Measurements from ENCODE around the gene WDR27. TPM values are rescaled to one million over a fixed set of nuclear protein-coding genes. Genes with fewer than 3 reads are reported as not detected.

WDR27 gene
- polyA plus RNA-seq, 1 donor from 2014 or later: 35.8 TPM

GRCh38 chr6:169561665-169562064, 140.2 kb downstream of the WDR27 start:
- Histone ChIP-seq H3K4me2 (ENCODE audit: low read length) (no peak overlapping the region), H3K36me3 (ENCODE audit: insufficient read depth, low read length) (no peaks in the 10 kb centered on the region), H3F3A (ENCODE audit: insufficient read depth, low read length, poor library complexity, severe bottlenecking) (no peaks in the 10 kb centered on the region), H3K79me2 (replicated peaks; ENCODE audit: insufficient read depth, low read length) (no peaks in the 10 kb centered on the region), H3K9ac (ENCODE audit: low read length) (no peak overlapping the region), H2AFZ (ENCODE audit: low read depth, low read length) (no peak overlapping the region), H3K9me3 (ENCODE audit: low read length) (no peaks in the 10 kb centered on the region), H3K9me2 (ENCODE audit: insufficient read depth, low read length) (no peaks in the 10 kb centered on the region), H4K20me1 (ENCODE audit: insufficient read depth) (no peaks in the 10 kb centered on the region), H3K27me3 (ENCODE audit: insufficient read depth, low read depth, low read length) (no peaks in the 10 kb centered on the region), H3K4me3 (ENCODE audit: low read length) (no peak overlapping the region), H3K27ac (ENCODE audit: low read length) (no peak overlapping the region)
- TF ChIP-seq RAD21 (conservative IDR thresholded peaks at IDR 0.05) (no peak), TAF1 (IDR thresholded peaks at IDR 0.05; ENCODE audit: low read depth) (no peak), MXI1 (conservative IDR thresholded peaks at IDR 0.05; ENCODE audit: poor library complexity, severe bottlenecking) (no peak), REST (IDR thresholded peaks at IDR 0.05; ENCODE audit: borderline replicate concordance) (no peak), SMC3 (conservative IDR thresholded peaks at IDR 0.05; ENCODE audit: poor library complexity) (no peak), EP300 (conservative IDR thresholded peaks at IDR 0.05; ENCODE audit: poor library complexity, severe bottlenecking) (no peak), CTCF (IDR thresholded peaks at IDR 0.05; ENCODE audit: poor library complexity, severe bottlenecking) (no peak), EZH2 (IDR thresholded peaks at IDR 0.05; ENCODE audit: borderline replicate concordance, insufficient read depth, low read length, poor library complexity, severe bottlenecking) (no peak), POLR2AphosphoS5 (IDR thresholded peaks at IDR 0.05) (no peak)

- no peaks in the 10 kb centered on the region for H4K20me1 ChIP-seq (ENCODE audit: insufficient read depth)
- no peaks in the 10 kb centered on the region for H3K9me2 ChIP-seq (ENCODE audit: insufficient read depth, low read length)
- H3K4me2 ChIP-seq (ENCODE audit: low read length): no peak overlapping the region
- no peaks in the 10 kb centered on the region for H3F3A ChIP-seq (ENCODE audit: insufficient read depth, low read length, poor library complexity, severe bottlenecking)
- no peak overlapping the region for H3K9ac ChIP-seq (ENCODE audit: low read length)
- H3K79me2 ChIP-seq (replicated peaks; ENCODE audit: insufficient read depth, low read length): no peaks in the 10 kb centered on the region
- H3K4me3 ChIP-seq (ENCODE audit: low read length): no peak overlapping the region
- no peak for TF ChIP-seq EP300 (conservative IDR thresholded peaks at IDR 0.05; ENCODE audit: poor library complexity, severe bottlenecking)
- no peak for TF ChIP-seq SMC3 (conservative IDR thresholded peaks at IDR 0.05; ENCODE audit: poor library complexity)
- TF ChIP-seq MXI1 (conservative IDR thresholded peaks at IDR 0.05; ENCODE audit: poor library complexity, severe bottlenecking): no peak
- TF ChIP-seq REST (IDR thresholded peaks at IDR 0.05; ENCODE audit: borderline replicate concordance): no peak
- TF ChIP-seq CTCF (IDR thresholded peaks at IDR 0.05; ENCODE audit: poor library complexity, severe bottlenecking): no peak
- TF ChIP-seq POLR2AphosphoS5 (IDR thresholded peaks at IDR 0.05): no peak
- TF ChIP-seq EZH2 (IDR thresholded peaks at IDR 0.05; ENCODE audit: borderline replicate concordance, insufficient read depth, low read length, poor library complexity, severe bottlenecking): no peak
- TF ChIP-seq RAD21 (conservative IDR thresholded peaks at IDR 0.05): no peak
- no peak for TF ChIP-seq TAF1 (IDR thresholded peaks at IDR 0.05; ENCODE audit: low read depth)
- no peaks in the 10 kb centered on the region for H3K36me3 ChIP-seq (ENCODE audit: insufficient read depth, low read length)
- no peak overlapping the region for H3K27ac ChIP-seq (ENCODE audit: low read length)
- no peak overlapping the region for H2AFZ ChIP-seq (ENCODE audit: low read depth, low read length)
- no peaks in the 10 kb centered on the region for H3K9me3 ChIP-seq (ENCODE audit: low read length)
- H3K27me3 ChIP-seq (ENCODE audit: insufficient read depth, low read depth, low read length): no peaks in the 10 kb centered on the region
Observed at GRCh38 chr6:169559592-169559991, 142.2 kb downstream of the WDR27 start.

All from neural cell (in vitro differentiated cells).